Bone marrow (tissue), 2 donors: ENCODE measurements around the gene GOLGB1.
"Not testable (repeated sequence)": the region's sequence is repeated elsewhere in the genome, so short reads cannot be mapped to it uniquely, and the experiment has no call there.

Experiments
- DNase-seq, 2 donors: peaks; one replicate each; lab custom pipeline; 2025; lab: John Stamatoyannopoulos, UW

Gene GOLGB1, protein sequence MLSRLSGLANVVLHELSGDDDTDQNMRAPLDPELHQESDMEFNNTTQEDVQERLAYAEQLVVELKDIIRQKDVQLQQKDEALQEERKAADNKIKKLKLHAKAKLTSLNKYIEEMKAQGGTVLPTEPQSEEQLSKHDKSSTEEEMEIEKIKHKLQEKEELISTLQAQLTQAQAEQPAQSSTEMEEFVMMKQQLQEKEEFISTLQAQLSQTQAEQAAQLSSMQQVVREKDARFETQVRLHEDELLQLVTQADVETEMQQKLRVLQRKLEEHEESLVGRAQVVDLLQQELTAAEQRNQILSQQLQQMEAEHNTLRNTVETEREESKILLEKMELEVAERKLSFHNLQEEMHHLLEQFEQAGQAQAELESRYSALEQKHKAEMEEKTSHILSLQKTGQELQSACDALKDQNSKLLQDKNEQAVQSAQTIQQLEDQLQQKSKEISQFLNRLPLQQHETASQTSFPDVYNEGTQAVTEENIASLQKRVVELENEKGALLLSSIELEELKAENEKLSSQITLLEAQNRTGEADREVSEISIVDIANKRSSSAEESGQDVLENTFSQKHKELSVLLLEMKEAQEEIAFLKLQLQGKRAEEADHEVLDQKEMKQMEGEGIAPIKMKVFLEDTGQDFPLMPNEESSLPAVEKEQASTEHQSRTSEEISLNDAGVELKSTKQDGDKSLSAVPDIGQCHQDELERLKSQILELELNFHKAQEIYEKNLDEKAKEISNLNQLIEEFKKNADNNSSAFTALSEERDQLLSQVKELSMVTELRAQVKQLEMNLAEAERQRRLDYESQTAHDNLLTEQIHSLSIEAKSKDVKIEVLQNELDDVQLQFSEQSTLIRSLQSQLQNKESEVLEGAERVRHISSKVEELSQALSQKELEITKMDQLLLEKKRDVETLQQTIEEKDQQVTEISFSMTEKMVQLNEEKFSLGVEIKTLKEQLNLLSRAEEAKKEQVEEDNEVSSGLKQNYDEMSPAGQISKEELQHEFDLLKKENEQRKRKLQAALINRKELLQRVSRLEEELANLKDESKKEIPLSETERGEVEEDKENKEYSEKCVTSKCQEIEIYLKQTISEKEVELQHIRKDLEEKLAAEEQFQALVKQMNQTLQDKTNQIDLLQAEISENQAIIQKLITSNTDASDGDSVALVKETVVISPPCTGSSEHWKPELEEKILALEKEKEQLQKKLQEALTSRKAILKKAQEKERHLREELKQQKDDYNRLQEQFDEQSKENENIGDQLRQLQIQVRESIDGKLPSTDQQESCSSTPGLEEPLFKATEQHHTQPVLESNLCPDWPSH (N-terminal part only)

GRCh38 chr3:121749276-121750086 is at the start of gene GOLGB1:
TSS of gene GOLGB1 (minus strand) at chr3:121749741. CDS start at chr3:121730971, 18,770 bp downstream.
- DNase-seq, result peak; percentile 84 to 100

- DNase-seq, result no peak
Observed at GRCh38 chr3:121796970-121797369, 47.4 kb upstream of the GOLGB1 start.

GRCh38 chr3:121794264-121794983 is 44.9 kb upstream of the GOLGB1 start:
- DNase-seq, result no peak

- DNase-seq, result no peak
Observed at GRCh38 chr3:121793078-121793477, 43.5 kb upstream of the GOLGB1 start.

DNA sequence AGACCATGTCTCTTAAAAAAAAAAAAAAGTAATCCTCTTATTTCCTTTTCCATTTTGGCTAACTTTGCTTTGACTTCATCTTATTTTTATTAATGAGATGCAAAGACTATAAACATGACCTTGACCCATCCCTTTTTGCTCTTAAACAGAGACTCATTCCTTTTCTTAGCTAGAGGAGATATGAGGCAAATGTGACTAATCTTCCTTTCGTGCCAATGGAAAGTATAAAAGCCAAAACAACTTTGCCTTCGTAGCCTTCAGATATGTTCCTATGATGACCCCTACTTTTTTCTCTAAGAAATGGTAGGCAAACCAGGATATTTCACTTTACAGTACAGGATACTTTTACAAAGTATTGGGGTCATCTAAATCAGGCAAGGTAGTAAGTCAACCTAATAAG is 36.9 kb upstream of the GOLGB1 start:
- no peak for DNase-seq

- DNase-seq, result not testable (repeated sequence)
Observed at GRCh38 chr3:121782784-121783183, 33.2 kb upstream of the GOLGB1 start.

GRCh38 chr3:121781611-121782010 is 32.1 kb upstream of the GOLGB1 start:
- DNase-seq, result no peak

DNA sequence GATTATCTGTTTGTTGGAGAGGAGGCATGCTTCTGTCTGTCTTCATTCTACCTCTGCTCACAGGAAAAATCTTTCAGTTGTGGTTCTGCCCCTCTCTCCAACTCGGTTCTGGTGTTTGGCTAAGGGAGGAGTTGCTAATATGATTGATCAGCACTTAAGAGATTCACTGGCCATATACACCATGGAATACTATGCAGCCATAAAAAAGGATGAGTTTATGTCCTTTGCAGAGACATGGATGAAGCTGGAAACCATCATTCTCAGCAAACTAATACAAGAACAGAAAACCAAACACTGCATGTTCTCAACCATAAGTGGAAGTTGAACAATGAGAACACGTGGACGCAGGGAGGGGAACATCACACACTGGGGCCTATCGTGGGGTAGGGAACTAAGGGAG is 25.6 kb upstream of the GOLGB1 start:
- not testable (repeated sequence) for DNase-seq

DNA sequence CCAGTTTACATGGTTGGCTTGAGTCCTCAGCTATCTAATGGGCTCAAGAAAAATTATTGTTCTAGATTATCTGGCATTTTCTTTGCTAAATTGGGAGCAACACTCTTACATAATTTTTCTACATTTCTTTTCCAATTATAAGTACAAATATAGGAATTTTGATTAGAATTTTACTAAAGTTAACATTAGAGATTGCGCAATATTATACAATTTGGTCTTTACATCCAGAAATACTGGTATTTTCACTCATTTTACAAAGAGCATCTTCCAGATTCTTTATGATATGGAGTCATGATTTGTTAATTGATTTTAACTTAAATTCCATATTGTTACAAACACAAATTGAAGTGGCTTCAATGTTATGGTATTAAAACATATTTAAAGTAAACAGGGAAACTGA is 19.7 kb upstream of the GOLGB1 start:
- no peak for DNase-seq

DNA sequence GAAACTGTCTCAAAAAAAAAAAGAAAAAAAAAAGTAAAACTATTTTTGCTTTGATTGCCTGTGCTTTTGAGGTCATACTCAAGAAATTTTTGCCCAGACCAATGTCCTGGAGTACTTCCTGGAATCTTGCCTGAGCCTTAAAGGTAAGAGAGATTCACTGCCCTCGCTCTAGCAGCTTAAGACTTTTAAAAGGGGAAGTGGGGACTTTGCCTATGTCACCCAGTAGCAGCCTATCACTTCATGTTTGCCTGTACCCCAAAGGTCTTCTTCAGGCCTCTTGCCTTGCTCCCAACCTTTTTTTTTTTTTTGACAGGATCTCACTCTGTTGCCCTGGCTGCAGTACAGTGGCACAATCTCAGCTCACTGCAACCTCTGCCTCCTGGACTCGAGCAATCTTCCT is 18.9 kb upstream of the GOLGB1 start:
- no peak for DNase-seq

GRCh38 chr3:121759541-121760202 is 10.1 kb upstream of the GOLGB1 start:
- DNase-seq, result no peak

DNA sequence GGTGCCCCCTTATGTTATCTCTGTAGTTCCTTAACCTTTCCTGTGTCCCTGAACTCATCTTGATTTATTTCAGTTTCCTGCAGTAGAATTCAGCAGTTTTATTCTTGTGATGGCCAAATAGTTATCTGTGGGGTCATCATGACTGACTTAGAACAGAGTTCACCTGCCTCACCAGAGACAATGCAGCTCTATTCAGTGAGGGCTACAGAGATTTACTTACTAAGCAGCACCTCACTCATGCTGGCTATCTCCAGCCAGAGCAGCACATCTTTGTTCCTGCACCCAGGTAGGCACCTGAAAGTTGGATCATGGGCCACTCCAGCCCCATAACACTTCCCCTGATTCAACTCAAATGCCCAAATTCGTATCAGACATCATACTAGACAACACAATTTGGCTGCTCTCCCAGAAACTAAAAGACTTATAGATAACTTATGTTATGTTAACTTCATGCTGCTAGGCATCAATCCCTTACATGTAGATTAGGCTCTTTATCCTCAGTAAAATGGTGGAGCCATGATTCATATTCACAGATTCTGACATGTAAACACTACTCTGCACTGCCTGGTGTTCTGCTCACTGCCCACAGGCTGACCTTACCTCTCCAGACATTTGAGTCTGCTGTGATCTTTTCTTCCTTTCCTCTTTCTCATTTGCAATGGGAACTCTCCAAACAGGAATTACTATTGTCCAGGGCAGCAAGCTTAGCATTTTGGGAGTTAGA is 9.3 kb upstream of the GOLGB1 start:
- no peak for DNase-seq

DNA sequence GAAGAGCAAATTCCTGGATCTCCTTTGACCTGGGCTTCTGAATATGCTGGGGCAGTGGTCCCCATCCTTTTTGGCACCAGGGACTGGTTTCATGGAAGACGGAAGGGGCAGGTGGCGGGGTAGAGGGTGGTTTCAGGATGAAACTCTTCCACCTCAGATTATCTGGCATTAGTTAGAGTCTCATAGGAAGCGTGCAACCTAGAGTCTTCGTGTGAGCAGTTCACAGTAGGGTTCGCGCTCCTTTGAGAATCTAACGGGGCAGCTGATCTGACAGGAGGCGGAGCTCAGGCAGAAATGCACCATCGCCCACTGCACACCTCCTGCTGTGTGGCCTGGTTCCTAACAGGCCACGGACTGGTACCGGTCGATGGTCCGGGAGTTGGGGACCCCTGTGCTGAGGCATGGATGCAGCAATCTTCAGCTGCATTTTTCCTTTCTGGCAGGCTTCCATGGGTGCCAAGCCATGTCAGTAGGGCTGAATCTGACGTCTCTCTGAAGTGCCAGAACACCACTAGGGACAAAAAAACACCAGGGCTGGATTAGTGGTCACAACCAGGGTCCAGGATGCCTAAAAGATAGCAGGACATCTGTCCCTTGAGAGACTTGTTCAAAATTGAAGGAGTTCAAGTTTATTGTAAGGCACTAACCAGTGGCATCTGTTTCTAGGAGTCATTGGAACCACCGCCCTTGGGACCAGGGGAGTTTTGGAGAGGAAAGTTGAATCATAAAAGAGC is 8.4 kb upstream of the GOLGB1 start:
- DNase-seq, result no peak

- DNase-seq, result no peak
Observed at GRCh38 chr3:121757087-121757811, 7.7 kb upstream of the GOLGB1 start.

DNA sequence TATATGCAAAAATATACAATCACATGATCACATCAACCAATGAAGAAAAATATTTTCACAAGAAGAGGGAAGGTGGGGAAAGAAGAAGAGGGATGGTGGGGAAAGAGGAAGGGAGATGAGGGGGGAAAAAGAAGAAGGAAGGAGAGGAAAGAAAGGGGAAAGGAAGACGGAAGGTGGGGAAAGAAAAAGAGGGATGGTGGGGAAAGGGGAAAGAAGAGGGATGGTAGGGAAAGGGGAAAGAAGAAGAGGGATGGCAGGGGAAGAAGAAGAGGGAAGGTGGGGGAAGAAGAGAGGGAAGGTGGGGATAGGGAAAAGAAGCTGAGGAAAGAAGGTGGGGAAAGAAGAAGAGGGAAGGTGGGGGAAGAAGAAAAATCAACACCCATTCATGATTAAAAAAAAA is 3.2 kb upstream of the GOLGB1 start:
- DNase-seq, result no peak

DNA sequence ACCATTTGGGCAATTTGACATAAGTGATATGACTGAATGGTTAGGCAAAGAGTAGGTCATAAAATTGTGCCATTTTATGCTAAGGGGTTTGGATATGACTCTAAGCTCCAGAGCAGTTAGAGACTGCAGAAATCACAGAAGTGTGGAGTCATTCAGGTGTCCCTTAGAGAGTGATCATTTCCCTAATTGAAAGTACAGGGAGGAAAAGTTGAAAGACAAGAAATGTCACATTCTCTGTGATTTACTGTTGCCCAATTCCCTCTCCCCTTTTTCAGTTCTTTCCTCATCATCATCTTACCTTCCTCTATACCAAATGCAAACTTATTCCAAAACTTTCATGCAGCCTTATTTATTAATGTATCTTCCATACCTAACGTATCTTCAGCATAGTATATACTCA is 2.7 kb upstream of the GOLGB1 start:
- DNase-seq, result no peak

DNA sequence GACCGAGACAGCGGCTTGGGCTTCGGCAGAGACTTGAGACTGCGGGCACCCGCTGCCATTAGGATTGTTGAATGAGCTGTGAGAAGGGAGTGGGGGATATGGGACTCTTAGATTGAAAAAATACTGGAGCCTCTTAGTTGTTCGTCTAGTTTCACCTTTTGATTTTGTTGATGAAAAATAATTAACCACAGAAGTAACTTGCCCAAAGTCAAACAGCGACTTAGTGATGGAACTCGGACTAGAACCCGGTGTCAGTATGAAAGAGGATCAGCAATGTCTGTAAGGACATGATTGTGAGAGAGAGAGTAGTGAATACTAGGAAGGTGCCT is 510 bp upstream of the GOLGB1 start:
- DNase-seq, result no peak

GRCh38 chr3:121748680-121749275 is 763 bp downstream of the GOLGB1 start:
- peak in 1 of 2 donors; percentile 11 for DNase-seq
